Calu3 (cell line): ENCODE results near the gene HBD. TPM values are rescaled to one million over a fixed set of nuclear protein-coding genes. Genes with fewer than 3 reads are reported as not detected.

Source experiments
- BruUV-seq: library from RNA; stranded (reverse); fragments of 400-500 nt; replicated peaks from 2 replicates; lab custom pipeline; 2021; lab: Mats Ljungman, UMichigan
- CTCF ChIA-PET: fragments of 300-600 bp; sonication (Branson Sonifier 250); formaldehyde crosslinking; loops from one replicate; lab custom pipeline; 2022; ENCODE audit warnings: antibody characterized with exemption; lab: Charles Lee
- DNase-seq: peaks from one replicate; pipeline ENCODE4 v3.0.0; 2022
- H3K27ac Mint-ChIP-seq: one replicate; pipeline ENCODE4 v1.8.0; 2022; ENCODE audit warnings: mixed read lengths; ENCODE audit not compliant: unreplicated experiment
- H3K27me3 Mint-ChIP-seq: one replicate; pipeline ENCODE4 v1.8.0; 2022; ENCODE audit warnings: mixed read lengths; ENCODE audit not compliant: unreplicated experiment
- H3K36me3 Mint-ChIP-seq: one replicate; pipeline ENCODE4 v1.8.0; 2022; ENCODE audit warnings: mild to moderate bottlenecking, moderate library complexity, mixed read lengths; ENCODE audit not compliant: insufficient read depth, unreplicated experiment
- H3K4me1 Mint-ChIP-seq: one replicate; pipeline ENCODE4 v1.8.0; 2022; ENCODE audit warnings: mild to moderate bottlenecking, low read depth, mixed read lengths; ENCODE audit not compliant: unreplicated experiment
- H3K4me3 Mint-ChIP-seq: one replicate; pipeline ENCODE4 v1.8.0; 2022; ENCODE audit warnings: mild to moderate bottlenecking, low read depth, moderate library complexity, mixed read lengths; ENCODE audit not compliant: unreplicated experiment
- H3K9me3 Mint-ChIP-seq: one replicate; pipeline ENCODE4 v1.8.0; 2022; ENCODE audit warnings: low read depth, mixed read lengths; ENCODE audit not compliant: unreplicated experiment
- intact Hi-C: fragments of 100-400 bp; cut with micrococcal nuclease; formaldehyde crosslinking; loops from one replicate; pipeline ENCODE4 v1.10.0; 2022; ENCODE audit not compliant: unreplicated experiment
- total RNA-seq: library from RNA; stranded (reverse); gene quantifications from 2 replicates; pipeline ENCODE4 v1.2.3, GENCODE V29; 2022
- TF ChIP-seq, protein P1 (sequence below): fragments of 200-600 bp; IDR thresholded peaks from one replicate; pipeline ENCODE4 v1.8.0; 2022; ENCODE audit warnings: antibody characterized with exemption; ENCODE audit not compliant: unreplicated experiment

HBD gene
- total RNA-seq, 1 experiment from 2014 or later: not detected

- TF ChIP-seq, protein P1, sequence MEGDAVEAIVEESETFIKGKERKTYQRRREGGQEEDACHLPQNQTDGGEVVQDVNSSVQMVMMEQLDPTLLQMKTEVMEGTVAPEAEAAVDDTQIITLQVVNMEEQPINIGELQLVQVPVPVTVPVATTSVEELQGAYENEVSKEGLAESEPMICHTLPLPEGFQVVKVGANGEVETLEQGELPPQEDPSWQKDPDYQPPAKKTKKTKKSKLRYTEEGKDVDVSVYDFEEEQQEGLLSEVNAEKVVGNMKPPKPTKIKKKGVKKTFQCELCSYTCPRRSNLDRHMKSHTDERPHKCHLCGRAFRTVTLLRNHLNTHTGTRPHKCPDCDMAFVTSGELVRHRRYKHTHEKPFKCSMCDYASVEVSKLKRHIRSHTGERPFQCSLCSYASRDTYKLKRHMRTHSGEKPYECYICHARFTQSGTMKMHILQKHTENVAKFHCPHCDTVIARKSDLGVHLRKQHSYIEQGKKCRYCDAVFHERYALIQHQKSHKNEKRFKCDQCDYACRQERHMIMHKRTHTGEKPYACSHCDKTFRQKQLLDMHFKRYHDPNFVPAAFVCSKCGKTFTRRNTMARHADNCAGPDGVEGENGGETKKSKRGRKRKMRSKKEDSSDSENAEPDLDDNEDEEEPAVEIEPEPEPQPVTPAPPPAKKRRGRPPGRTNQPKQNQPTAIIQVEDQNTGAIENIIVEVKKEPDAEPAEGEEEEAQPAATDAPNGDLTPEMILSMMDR: no peak
- Mint-ChIP-seq H3K27me3 (no peaks in the 10 kb centered on the region), H3K9me3 (no peaks in the 10 kb centered on the region), H3K36me3 (no peaks in the 10 kb centered on the region), H3K4me1 (no peaks in the 10 kb centered on the region), H3K4me3 (no peak overlapping the region), H3K27ac (no peak overlapping the region)
- intact Hi-C loops: no loop called here
- no peak for DNase-seq
- CTCF ChIA-PET: no interaction called here
- no TSS peak for BruUV-seq
Measured at GRCh38 chr11:5197536-5197935, 36.7 kb downstream of the HBD start.

- H3K9me3 Mint-ChIP-seq: no peaks in the 10 kb centered on the region
- no peaks in the 10 kb centered on the region for H3K27me3 Mint-ChIP-seq
- no peaks in the 10 kb centered on the region for H3K36me3 Mint-ChIP-seq
- no peak overlapping the region for H3K27ac Mint-ChIP-seq
- TF ChIP-seq, protein P1: no peak
- no peak for DNase-seq
- no peaks in the 10 kb centered on the region for H3K4me1 Mint-ChIP-seq
- CTCF ChIA-PET: interaction anchor here (0.7 kb wide), 1 partner anchor 1140 kb away, joined by 3 read pairs; no protein-coding TSS in a partner anchor
- intact Hi-C loops: no loop called here
- no TSS peak for BruUV-seq
- no peak overlapping the region for H3K4me3 Mint-ChIP-seq
Measured at GRCh38 chr11:5196731-5197130, 37.6 kb downstream of the HBD start.

- DNase-seq: no peak
- no peak overlapping the region for H3K27ac Mint-ChIP-seq
- CTCF ChIA-PET: interaction anchor here (0.7 kb wide), 1 partner anchor 1140 kb away, joined by 3 read pairs; no protein-coding TSS in a partner anchor
- no TSS peak for BruUV-seq
- H3K4me3 Mint-ChIP-seq: no peak overlapping the region
- TF ChIP-seq, protein P1: no peak
- H3K36me3 Mint-ChIP-seq: no peaks in the 10 kb centered on the region
- H3K4me1 Mint-ChIP-seq: no peaks in the 10 kb centered on the region
- intact Hi-C loops: no loop called here
- H3K27me3 Mint-ChIP-seq: no peaks in the 10 kb centered on the region
- H3K9me3 Mint-ChIP-seq: no peaks in the 10 kb centered on the region
Measured at GRCh38 chr11:5196067-5196466, 38.2 kb downstream of the HBD start.

- no peaks in the 10 kb centered on the region for H3K27me3 Mint-ChIP-seq
- no peak overlapping the region for H3K27ac Mint-ChIP-seq
- H3K36me3 Mint-ChIP-seq: no peaks in the 10 kb centered on the region
- TF ChIP-seq, protein P1: no peak
- peaks cover 4% of the 10 kb centered on the region for H3K9me3 Mint-ChIP-seq
- CTCF ChIA-PET: no interaction called here
- intact Hi-C loops: no loop called here
- no peak for DNase-seq
- H3K4me1 Mint-ChIP-seq: no peaks in the 10 kb centered on the region
- no TSS peak for BruUV-seq
- no peak overlapping the region for H3K4me3 Mint-ChIP-seq
Measured at GRCh38 chr11:5192738-5193137, 41.5 kb downstream of the HBD start.
